NCI-H2029 (cell line): ENCODE data around the gene CD4.

Experiments used
- DNase-seq: peaks from one replicate; lab custom pipeline; 2025; lab: John Stamatoyannopoulos, UW

The CD4 gene

GRCh38 chr12:6828781-6829535, 39.6 kb downstream of the CD4 start:
- no peak for DNase-seq

- DNase-seq: no peak
These were observed 40.4 kb downstream of the CD4 start for GRCh38 chr12:6829536-6830220.

- no peak for DNase-seq
These were observed 41.1 kb downstream of the CD4 start for GRCh38 chr12:6830286-6830890.

- DNase-seq: no peak
These were observed 41.7 kb downstream of the CD4 start for GRCh38 chr12:6830999-6831398.

- no peak for DNase-seq
These were observed 42.2 kb downstream of the CD4 start for GRCh38 chr12:6831450-6831995.

- no peak for DNase-seq
These were observed 42.8 kb downstream of the CD4 start for GRCh38 chr12:6832125-6832524.

GRCh38 chr12:6833189-6833890, 44.0 kb downstream of the CD4 start:
- no peak for DNase-seq

GRCh38 chr12:6834254-6834653, 44.9 kb downstream of the CD4 start:
- no peak for DNase-seq

- DNase-seq: no peak
These were observed 45.5 kb downstream of the CD4 start for GRCh38 chr12:6834873-6835272.

- DNase-seq: no peak
These were observed 47.5 kb downstream of the CD4 start for GRCh38 chr12:6836851-6837250.

- no peak for DNase-seq
These were observed 48.2 kb downstream of the CD4 start for GRCh38 chr12:6837370-6838060.

GRCh38 chr12:6838854-6839253, 49.5 kb downstream of the CD4 start:
- no peak for DNase-seq

- no peak for DNase-seq
These were observed 50.3 kb downstream of the CD4 start for GRCh38 chr12:6839482-6840201.

GRCh38 chr12:6840330-6840729, 51.0 kb downstream of the CD4 start:
- DNase-seq: no peak

GRCh38 chr12:6840761-6841515, 51.6 kb downstream of the CD4 start, which contains the start of gene GNB3:
TSS of gene GNB3 (plus strand) at chr12:6840925. CDS start at chr12:6841288, 363 bp downstream.
- no peak for DNase-seq

- DNase-seq: no peak
These were observed 52.7 kb downstream of the CD4 start for GRCh38 chr12:6842075-6842474.

GRCh38 chr12:6843118-6843902, 54.0 kb downstream of the CD4 start:
- no peak for DNase-seq

GRCh38 chr12:6845395-6845794, 56.1 kb downstream of the CD4 start:
- DNase-seq: no peak

GRCh38 chr12:6846316-6846869, 57.1 kb downstream of the CD4 start:
- no peak for DNase-seq
